ENCODE results near the gene LARGE1. TPM values are rescaled to one million over a fixed set of nuclear protein-coding genes. Genes with fewer than 3 reads are reported as not detected.

LARGE1 gene
- total and polyA plus RNA-seq, 2 of the 8 experiments (the other 6 are each of a cell fraction or from before 2014, with no cell fraction given), result 43.7 to 83.0 TPM

- Histone ChIP-seq H3K4me1 (replicated peaks in 1 of 4; ENCODE audit: control insufficient read depth in 3 of 4, insufficient read depth in 4 of 4, low read length in 3 of 4) (peaks cover 0 to 8% (median 2%) of the 10 kb centered on the region in 4 experiments; a peak in 3 of 7 replicates), H2AFZ (ENCODE audit: low read length) (no peak overlapping the region), H2BK5ac (ENCODE audit: low read depth, low read length) (no peak overlapping the region), H3K18ac (ENCODE audit: extremely low read depth, low read length) (no peak overlapping the region), H2BK12ac (ENCODE audit: low read depth, low read length) (no peak overlapping the region), H3K9me3 (ENCODE audit: insufficient read depth in 2 of 2, low read depth in 1 of 2, low read length in 1 of 2) (no peaks in the 10 kb centered on the region), H3K36me3 (ENCODE audit: control insufficient read depth in 2 of 4, insufficient read depth in 4 of 4, low read length in 3 of 4) (no peaks in the 10 kb centered on the region), H2BK20ac (ENCODE audit: low read length) (no peak overlapping the region), H3K27me3 (replicated peaks in 1 of 4; ENCODE audit: control insufficient read depth in 3 of 4, extremely low read depth in 1 of 4, insufficient read depth in 3 of 4, low read length in 3 of 4) (no peaks in the 10 kb centered on the region), H3K4me2 (ENCODE audit: insufficient read depth in 1 of 2, low read depth in 2 of 2, low read length in 2 of 2) (no peak overlapping the region), H3K4me3 (ENCODE audit: extremely low read depth in 1 of 4, insufficient read depth in 2 of 4, low read depth in 3 of 4, low read length in 4 of 4) (no peak overlapping the region), H3K23me2 (ENCODE audit: low read depth, low read length) (no peaks in the 10 kb centered on the region), H2AK5ac (ENCODE audit: low read depth, low read length) (no peak overlapping the region), H3K56ac (replicated peaks; ENCODE audit: insufficient read length, low read depth, low read length) (no peak overlapping the region), H4K20me1 (replicated peaks in 1 of 2; ENCODE audit: control insufficient read depth in 1 of 2, insufficient read depth in 2 of 2, low read length in 2 of 2) (peaks cover 0 to 2% of the 10 kb centered on the region in 2 experiments), H3K14ac (ENCODE audit: insufficient read length) (no peak overlapping the region), H2BK120ac (replicated peaks; ENCODE audit: low read depth, low read length) (no peak overlapping the region), H3K27ac (ENCODE audit: low read depth, low read length) (no peak overlapping the region), H3K79me1 (ENCODE audit: low read depth, low read length) (peaks cover 2% of the 10 kb centered on the region; the same call in 1 of the 2 replicates), H3K4ac (replicated peaks; ENCODE audit: insufficient read length, low read depth, low read length) (no peak overlapping the region), H3K9ac (replicated peaks in 1 of 4; ENCODE audit: extremely low read depth in 1 of 4, low read depth in 3 of 4, low read length in 3 of 4) (no peak overlapping the region), H2BK15ac (ENCODE audit: low read length) (no peak overlapping the region), H4K8ac (ENCODE audit: extremely low read depth, insufficient read depth, low read length) (no peak overlapping the region), H4K5ac (ENCODE audit: insufficient read length, low read depth, low read length) (no peak overlapping the region), H3K23ac (ENCODE audit: insufficient read length) (no peak overlapping the region), H4K91ac (replicated peaks; ENCODE audit: insufficient read length, low read length) (no peak overlapping the region), H3K79me2 (ENCODE audit: control insufficient read depth in 1 of 2, insufficient read depth in 2 of 2, low read length in 2 of 2) (peaks cover 0 to 22% of the 10 kb centered on the region in 2 experiments; a peak in 2 of 4 replicates)
- 82% methylated on average over 3 of the region's 3 CpGs; no CpG with 5 or more reads in 1 of the 2 experiments for WGBS, 2 experiments (ENCODE audit: extremely low coverage in 1 of 2, insufficient coverage in 1 of 2, insufficient read length in 1 of 2, insufficient replicate concordance in 2 of 2, low coverage in 1 of 2, low lambda C conversion rate in 2 of 2, missing lambda C conversion rate in 1 of 2)
- no peak for DNase-seq (ENCODE audit: low read depth in 1 of 2, low spot score in 2 of 2)
- no peak for TF ChIP-seq HDAC6 (IDR thresholded peaks at IDR 0.05; ENCODE audit: low read depth, low read length)
- no peak for TF ChIP-seq SAP30 (IDR thresholded peaks at IDR 0.05; ENCODE audit: insufficient read depth, insufficient replicate concordance, low read length)
- TF ChIP-seq EGR1 (IDR thresholded peaks at IDR 0.05; ENCODE audit: borderline replicate concordance, low read depth, low read length), result no peak
- no peak for TF ChIP-seq TBP (IDR thresholded peaks at IDR 0.05; ENCODE audit: low read depth, low read length)
- no peak for TF ChIP-seq ASH2L (IDR thresholded peaks at IDR 0.05; ENCODE audit: low read length)
- TF ChIP-seq TAF7 (optimal IDR thresholded peaks at IDR 0.05; ENCODE audit: borderline replicate concordance, low read depth, low read length), result no peak
- TF ChIP-seq BACH1 (IDR thresholded peaks at IDR 0.05; ENCODE audit: low read length), result no peak
- TF ChIP-seq, protein P1, sequence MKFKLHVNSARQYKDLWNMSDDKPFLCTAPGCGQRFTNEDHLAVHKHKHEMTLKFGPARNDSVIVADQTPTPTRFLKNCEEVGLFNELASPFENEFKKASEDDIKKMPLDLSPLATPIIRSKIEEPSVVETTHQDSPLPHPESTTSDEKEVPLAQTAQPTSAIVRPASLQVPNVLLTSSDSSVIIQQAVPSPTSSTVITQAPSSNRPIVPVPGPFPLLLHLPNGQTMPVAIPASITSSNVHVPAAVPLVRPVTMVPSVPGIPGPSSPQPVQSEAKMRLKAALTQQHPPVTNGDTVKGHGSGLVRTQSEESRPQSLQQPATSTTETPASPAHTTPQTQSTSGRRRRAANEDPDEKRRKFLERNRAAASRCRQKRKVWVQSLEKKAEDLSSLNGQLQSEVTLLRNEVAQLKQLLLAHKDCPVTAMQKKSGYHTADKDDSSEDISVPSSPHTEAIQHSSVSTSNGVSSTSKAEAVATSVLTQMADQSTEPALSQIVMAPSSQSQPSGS (IDR thresholded peaks at IDR 0.05; ENCODE audit: low read length), result no peak
- no peak for TF ChIP-seq CEBPB (IDR thresholded peaks at IDR 0.05; ENCODE audit: low read depth, low read length)
- CTCF ChIA-PET (ENCODE audit: partially characterized antibody), result interaction anchor here (3.7 kb wide), 1 partner anchor 8 kb away, joined by 26 read pairs; no protein-coding TSS in a partner anchor
- POLR2A ChIA-PET (ENCODE audit: partially characterized antibody), result no interaction called here
- no peak for FAIRE-seq
Measured at GRCh38 chr22:33528183-33528582, 392.1 kb downstream of the LARGE1 start.
